Psoas muscle (tissue), 8 donors: ENCODE data around the gene LRP5. TPM values are rescaled to one million over a fixed set of nuclear protein-coding genes. Genes with fewer than 3 reads are reported as not detected.
"Not testable (repeated sequence)": the region's sequence is repeated elsewhere in the genome, so short reads cannot be mapped to it uniquely, and the experiment has no call there.

Source experiments
- ATAC-seq, 4 donors: fragments of 200-7000 bp; cut with Tn5 transposase; one replicate each; pipeline ENCODE4 v1.9.1; 2020; ENCODE audit warnings: moderate library complexity in 3 of 4, mild to moderate bottlenecking in 2 of 4
- DNase-seq, 2 donors: peaks; one replicate each; pipeline ENCODE4 v3.0.0-alpha.2; 2020
- H3K27ac ChIP-seq: fragments of 200-600 bp; one replicate; pipeline ENCODE4 v1.8.0; 2022
- H3K27me3 ChIP-seq, 3 donors: fragments of 200-600 bp in 1 of 3; one replicate each; pipeline versions ENCODE4 v1.6.1 to v1.8.0; 2013 to 2022; ENCODE audit warnings: low read length in 2 of 3, mild to moderate bottlenecking in 2 of 3, moderate library complexity in 1 of 3; ENCODE audit not compliant: insufficient read depth in 3 of 3
- H3K36me3 ChIP-seq, 2 donors: fragments of 200-600 bp in 1 of 2; one replicate each; pipeline versions ENCODE4 v1.6.1 to v1.8.0; 2013 to 2022; ENCODE audit warnings: low read depth in 1 of 2, mild to moderate bottlenecking in 1 of 2, moderate library complexity in 1 of 2; ENCODE audit not compliant: insufficient read depth in 1 of 2
- H3K4me1 ChIP-seq: fragments of 200-600 bp; one replicate; pipeline ENCODE4 v1.8.0; 2022
- H3K4me3 ChIP-seq: fragments of 200-600 bp; one replicate; pipeline ENCODE4 v1.8.0; 2022; ENCODE audit warnings: mild to moderate bottlenecking
- H3K9me3 ChIP-seq: fragments of 200-600 bp; one replicate; pipeline ENCODE4 v1.8.0; 2022
- CTCF ChIP-seq: fragments of 200-600 bp; IDR thresholded peaks from one replicate; pipeline ENCODE4 v1.8.0; 2022; ENCODE audit warnings: antibody characterized with exemption
- WGBS, 3 donors: extraction: QIAGEN DNeasy Blood & Tissue Kit; methylation state at CpG; one replicate each; pipeline versions ENCODE4 v1.1.6 to v1.1.7; 2013; 5-methylcytosine and 5-hydroxymethylcytosine counted together
- intact Hi-C, 2 donors: fragments of 100-400 bp; cut with DNase I; formaldehyde crosslinking; loops; one replicate each; pipeline versions ENCODE4 v1.11.0 to v1.14.2; 2022
- polyA plus RNA-seq, 3 donors: library from polyadenylated mRNA; stranded (reverse); fragments of 200-250 nt; gene quantifications; one replicate each; pipeline ENCODE4 v1.2.3, GENCODE V29; 2013
- total RNA-seq, 4 donors: library from RNA; stranded (reverse); fragmentation: NEBNext Ultra II Directional in 2 of 4; extraction: Animal tissue kit (Norgen Biotek cat#: 25700) in 2 of 4; gene quantifications; one replicate each; pipeline versions ENCODE4 v1.2.1 to v1.2.4, GENCODE V29; 2021 to 2023
- donor health status: healthy with polysubstance abuse.
- donor health status: DM: no; HTN: no; CAD: no; lungs with moderate emphysema.
- donor health status: Bipolar disorder and iron deficiency.
- donor health status: healthy.
- donor health status: DM: yes; HTN: yes; CAD: no.
- donor health status: DM: no; HTN: no; CAD: no.
- donor health status: DM: no; HTN: no; CAD: no.
- donor health status: DM: yes; HTN: yes; CAD: no.

Gene LRP5
- total and polyA plus RNA-seq, 7 donors: 5.3 to 19.2 (median 16.7) TPM

- Histone ChIP-seq H3K4me1 (peaks cover 36% of the 10 kb centered on the region), H3K27me3 (no peaks in the 10 kb centered on the region), H3K4me3 (peak overlapping the region; percentile 10), H3K36me3 (peaks cover 0 to 12% of the 10 kb centered on the region in 2 donors), H3K9me3 (no peaks in the 10 kb centered on the region), H3K27ac (peak overlapping the region; percentile 76)
- ATAC-seq: peak in 2 of 4 donors; percentile 9 to 15
- peak in 1 of 2 donors; percentile 56 for DNase-seq
- WGBS, 3 donors: 38 to 41% (median 41%) methylated on average over 13 of the region's 13 CpGs
- intact Hi-C loops: no loop called here
- no peak for TF ChIP-seq CTCF
Measured at GRCh38 chr11:68399916-68400315, 87.5 kb downstream of the LRP5 start.

DNA sequence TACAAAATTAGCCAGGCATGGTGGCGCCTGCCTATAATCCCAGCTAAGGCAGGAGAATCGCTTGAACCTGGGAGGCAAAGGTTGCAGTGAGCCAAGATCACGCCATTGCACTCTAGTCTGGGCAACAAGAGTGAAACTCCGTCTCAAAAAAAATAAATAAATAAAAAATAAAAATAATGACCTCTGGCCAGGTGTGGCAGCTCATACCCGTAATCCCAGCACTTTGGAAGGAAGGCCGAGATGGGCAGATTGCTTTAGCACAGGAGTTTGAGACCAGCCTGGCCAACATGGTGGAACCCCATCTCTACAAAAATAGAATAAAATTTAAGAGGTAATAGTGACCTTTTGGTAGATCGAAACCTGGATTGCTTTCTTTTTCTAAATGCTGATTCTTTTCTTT, 88.2 kb downstream of the LRP5 start:
- intact Hi-C loops, DNase-seq, H3K4me3 ChIP-seq, H3K9me3 ChIP-seq, H3K27me3 ChIP-seq, ATAC-seq: not testable (repeated sequence)
- WGBS, 3 donors: 74 to 84% (median 77%) methylated on average over 7 of the region's 7 CpGs
- Histone ChIP-seq H3K4me1 (peaks cover 36% of the 10 kb centered on the region), H3K27ac (peak overlapping the region; percentile 76), H3K36me3 (peaks cover 0 to 12% of the 10 kb centered on the region in 2 donors)

GRCh38 chr11:68401856-68402255, 89.5 kb downstream of the LRP5 start:
- H3K9me3 ChIP-seq: no peaks in the 10 kb centered on the region
- intact Hi-C loops: no loop called here
- WGBS, 3 donors: 37 to 64% (median 37%) methylated on average over 7 of the region's 7 CpGs
- H3K4me3 ChIP-seq: no peak overlapping the region
- no peak for TF ChIP-seq CTCF
- DNase-seq (no peak), ATAC-seq (peak in 2 of 4 donors; percentile 44 to 50)
- H3K4me1 ChIP-seq: peaks cover 31% of the 10 kb centered on the region
- H3K27ac ChIP-seq: no peak overlapping the region
- H3K27me3 ChIP-seq: no peaks in the 10 kb centered on the region
- peaks cover 0 to 21% of the 10 kb centered on the region in 2 donors for H3K36me3 ChIP-seq

GRCh38 chr11:68402355-68403031, 90.1 kb downstream of the LRP5 start:
- 90 to 92% (median 91%) methylated on average over 15 of the region's 15 CpGs for WGBS, 3 donors
- Histone ChIP-seq H3K4me1 (peaks cover 31% of the 10 kb centered on the region), H3K9me3 (no peaks in the 10 kb centered on the region), H3K4me3 (no peak overlapping the region), H3K27me3 (no peaks in the 10 kb centered on the region), H3K36me3 (peaks cover 0 to 26% of the 10 kb centered on the region in 2 donors), H3K27ac (no peak overlapping the region)
- DNase-seq (no peak), ATAC-seq (no peak)
- no peak for TF ChIP-seq CTCF
- intact Hi-C loops: no loop called here

DNA sequence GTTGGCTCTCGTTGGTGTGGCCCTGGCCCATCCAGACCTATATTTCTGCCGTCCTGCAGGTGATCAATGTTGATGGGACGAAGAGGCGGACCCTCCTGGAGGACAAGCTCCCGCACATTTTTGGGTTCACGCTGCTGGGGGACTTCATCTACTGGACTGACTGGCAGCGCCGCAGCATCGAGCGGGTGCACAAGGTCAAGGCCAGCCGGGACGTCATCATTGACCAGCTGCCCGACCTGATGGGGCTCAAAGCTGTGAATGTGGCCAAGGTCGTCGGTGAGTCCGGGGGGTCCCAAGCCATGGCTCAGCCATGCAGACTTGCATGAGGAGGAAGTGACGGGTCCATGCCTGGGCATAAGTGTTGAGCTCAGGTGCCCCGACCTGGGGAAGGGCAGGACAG, 91.0 kb downstream of the LRP5 start:
- DNase-seq (no peak), ATAC-seq (no peak)
- peaks cover 26% of the 10 kb centered on the region for H3K4me1 ChIP-seq
- intact Hi-C loops: no loop called here
- no peaks in the 10 kb centered on the region for H3K27me3 ChIP-seq
- peaks cover 0 to 34% of the 10 kb centered on the region in 2 donors for H3K36me3 ChIP-seq
- H3K27ac ChIP-seq: no peak overlapping the region
- WGBS, 3 donors: 96 to 98% (median 97%) methylated on average over 18 of the region's 18 CpGs
- H3K4me3 ChIP-seq: no peak overlapping the region
- no peak for TF ChIP-seq CTCF
- no peaks in the 10 kb centered on the region for H3K9me3 ChIP-seq
